Measurements from ENCODE around the gene PPP1R3A.

Gene PPP1R3A

DNA sequence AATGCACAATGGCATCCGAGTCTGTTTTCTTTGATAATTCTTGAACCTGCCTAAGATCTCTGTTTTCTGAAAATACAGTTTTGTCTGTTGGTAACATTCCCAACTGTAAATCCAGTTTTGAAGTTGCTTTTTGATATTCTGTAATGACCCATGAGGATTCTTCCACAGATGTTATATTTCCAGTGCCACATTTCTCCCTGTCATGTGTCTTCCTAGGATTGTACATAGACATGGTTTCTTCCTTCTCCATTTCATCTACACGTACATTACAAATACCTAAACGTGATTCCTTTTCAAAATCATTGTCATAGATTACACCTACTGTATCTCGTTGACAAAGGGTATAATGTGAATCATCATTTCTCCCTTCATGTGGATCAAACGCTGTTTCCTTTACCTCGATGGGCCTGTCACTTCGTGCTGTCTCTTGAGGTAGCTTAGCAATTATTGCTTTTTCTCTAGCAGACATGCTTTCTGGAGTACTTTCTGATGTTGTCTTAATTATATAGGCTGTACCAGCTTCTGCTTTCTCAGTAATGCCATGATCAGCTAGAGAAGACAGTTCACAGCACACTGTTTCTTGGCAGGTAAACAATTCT lies 40.3 kb downstream of the PPP1R3A start:
- no peak for DNase-seq (ENCODE audit: low read depth in 2 of 2)

- DNase-seq (ENCODE audit: low read depth in 2 of 2) = no peak
Measured at GRCh38 chr7:113875224-113875623, 43.6 kb downstream of the PPP1R3A start.

GRCh38 chr7:113873554-113874151 lies 45.2 kb downstream of the PPP1R3A start:
- no peak for DNase-seq (ENCODE audit: low read depth in 2 of 2)

DNA sequence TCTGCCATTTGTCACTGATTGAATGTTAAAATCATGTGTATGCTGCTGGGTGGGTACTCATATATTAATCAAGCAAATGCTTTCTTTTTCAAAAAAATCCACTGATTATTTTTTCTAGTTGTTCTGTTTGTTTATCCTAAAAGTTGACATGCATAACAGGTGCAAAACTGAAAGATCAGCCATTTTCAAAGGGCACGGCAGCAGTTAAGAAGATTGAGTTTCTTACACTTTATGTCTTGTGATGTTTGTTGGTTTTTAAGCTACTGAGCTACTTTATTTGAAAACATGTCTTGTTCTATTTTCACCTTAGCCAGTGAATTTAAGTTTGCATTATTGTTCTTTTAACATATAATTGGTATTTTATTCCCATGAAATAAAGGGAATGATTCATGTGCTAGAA lies 45.8 kb downstream of the PPP1R3A start:
- no peak for DNase-seq (ENCODE audit: low read depth in 2 of 2)

DNA sequence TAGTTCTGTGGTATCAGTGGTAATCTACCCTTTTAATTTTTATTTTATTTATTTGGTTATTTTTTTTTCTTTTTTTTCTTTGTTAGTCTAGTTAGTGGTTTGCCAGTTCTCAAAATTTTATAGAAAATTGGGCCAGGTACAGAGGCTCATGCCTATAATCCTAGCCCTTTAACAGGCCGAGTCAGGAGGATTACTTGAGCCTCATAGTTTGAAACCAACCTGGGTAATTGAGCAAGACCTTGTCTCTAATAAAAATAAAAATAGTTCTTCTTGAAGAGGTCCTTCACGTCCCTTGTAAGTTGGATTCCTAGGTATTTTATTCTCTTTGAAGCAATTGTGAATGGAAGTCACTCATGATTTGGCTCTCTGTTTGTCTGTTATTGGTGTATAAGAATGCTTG lies 51.5 kb downstream of the PPP1R3A start:
- DNase-seq (ENCODE audit: low read depth in 2 of 2) = no peak

- DNase-seq (ENCODE audit: low read depth in 2 of 2) = no peak
Measured at GRCh38 chr7:113856010-113856409, 62.8 kb downstream of the PPP1R3A start.

GRCh38 chr7:113840954-113841353 lies 77.9 kb downstream of the PPP1R3A start:
- no peak for DNase-seq (ENCODE audit: low read depth in 2 of 2)

GRCh38 chr7:113835367-113835766 lies 83.4 kb downstream of the PPP1R3A start:
- DNase-seq (ENCODE audit: low read depth in 2 of 2) = no peak

- DNase-seq (ENCODE audit: low read depth in 2 of 2) = no peak
Measured at GRCh38 chr7:113832196-113832745, 86.5 kb downstream of the PPP1R3A start.

DNA sequence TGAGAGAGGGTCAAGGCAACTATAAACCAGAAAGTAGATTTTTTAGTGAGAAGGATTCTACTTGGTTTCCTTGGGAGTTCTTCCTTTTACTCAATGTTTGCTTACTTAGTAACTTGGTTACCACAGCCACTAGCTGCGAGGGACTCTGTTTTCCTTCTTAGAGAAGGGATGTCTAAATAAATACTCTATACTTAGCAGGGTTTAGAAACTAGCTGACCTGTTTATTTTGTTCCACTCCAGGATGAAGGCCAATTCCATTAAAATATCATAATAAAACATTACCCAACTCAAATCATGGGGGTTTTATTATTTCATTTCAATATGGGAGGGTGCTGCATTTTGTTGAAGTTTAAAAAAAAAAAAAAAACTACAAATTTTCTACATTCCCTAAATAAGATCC lies 87.3 kb downstream of the PPP1R3A start:
- no peak for DNase-seq (ENCODE audit: low read depth in 2 of 2)

- no peak for DNase-seq (ENCODE audit: low read depth in 2 of 2)
Measured at GRCh38 chr7:113828581-113828980, 90.2 kb downstream of the PPP1R3A start.

All from stimulated activated CD8-positive, alpha-beta memory T cell treated with anti-CD3 and anti-CD28 coated beads, Interleukin-7, amount 100 ng/mL, for 4 hours (primary cell).